ENCODE results near the gene ATP9A. TPM values are rescaled to one million over a fixed set of nuclear protein-coding genes. Genes with fewer than 3 reads are reported as not detected.

Gene ATP9A
- total RNA-seq, 1 donor: 69.1 TPM

- H3K4me3 ChIP-seq (ENCODE audit: low read depth, low read length): no peak overlapping the region
- no peak for TF ChIP-seq CTCF (IDR thresholded peaks at IDR 0.05; ENCODE audit: insufficient read depth, low read length)
- no peak for DNase-seq (ENCODE audit: low read depth)
These were observed 88.0 kb downstream of the ATP9A start for GRCh38 chr20:51680067-51680749.

GRCh38 chr20:51679254-51679921 is 88.8 kb downstream of the ATP9A start:
- H3K4me3 ChIP-seq (ENCODE audit: low read depth, low read length): no peak overlapping the region
- TF ChIP-seq CTCF (IDR thresholded peaks at IDR 0.05; ENCODE audit: insufficient read depth, low read length): no peak
- DNase-seq (ENCODE audit: low read depth): no peak

- no peak for DNase-seq (ENCODE audit: low read depth)
- TF ChIP-seq CTCF (IDR thresholded peaks at IDR 0.05; ENCODE audit: insufficient read depth, low read length): no peak
- no peak overlapping the region for H3K4me3 ChIP-seq (ENCODE audit: low read depth, low read length)
These were observed 90.0 kb downstream of the ATP9A start for GRCh38 chr20:51678026-51678697.

- H3K4me3 ChIP-seq (ENCODE audit: low read depth, low read length): no peak overlapping the region
- DNase-seq (ENCODE audit: low read depth): no peak
- TF ChIP-seq CTCF (IDR thresholded peaks at IDR 0.05; ENCODE audit: insufficient read depth, low read length): no peak
These were observed 99.2 kb downstream of the ATP9A start for GRCh38 chr20:51668947-51669346.

- TF ChIP-seq CTCF (IDR thresholded peaks at IDR 0.05; ENCODE audit: insufficient read depth, low read length): no peak
- H3K4me3 ChIP-seq (ENCODE audit: low read depth, low read length): no peak overlapping the region
- DNase-seq (ENCODE audit: low read depth): no peak
These were observed 99.7 kb downstream of the ATP9A start for GRCh38 chr20:51668515-51668914.

- DNase-seq (ENCODE audit: low read depth): no peak
- no peak for TF ChIP-seq CTCF (IDR thresholded peaks at IDR 0.05; ENCODE audit: insufficient read depth, low read length)
- H3K4me3 ChIP-seq (ENCODE audit: low read depth, low read length): no peak overlapping the region
These were observed 100.7 kb downstream of the ATP9A start for GRCh38 chr20:51667491-51667890.
